ENCODE results near the gene STXBP6.

DNA sequence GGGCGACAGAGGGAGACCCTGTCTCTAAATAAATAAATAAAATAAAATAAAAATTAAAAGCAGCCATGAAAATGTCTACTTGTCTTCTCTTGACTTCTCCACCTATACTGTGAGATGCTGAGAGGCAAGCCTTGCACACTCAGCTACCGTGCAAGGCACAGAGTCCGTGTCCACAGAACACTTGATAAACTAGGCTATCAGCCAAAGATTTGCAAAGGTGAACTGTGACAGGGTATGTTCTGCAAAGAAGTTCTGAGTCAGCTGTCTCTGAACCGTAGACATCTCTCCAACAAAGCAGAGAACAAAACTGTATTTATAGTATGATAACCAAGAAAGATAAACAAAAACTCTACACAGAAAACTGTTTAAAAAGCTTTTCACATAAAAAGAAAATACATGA lies 35.5 kb downstream of the STXBP6 start:
- no peak for TF ChIP-seq POLR2A (IDR thresholded peaks at IDR 0.05)
- TF ChIP-seq, protein P1, sequence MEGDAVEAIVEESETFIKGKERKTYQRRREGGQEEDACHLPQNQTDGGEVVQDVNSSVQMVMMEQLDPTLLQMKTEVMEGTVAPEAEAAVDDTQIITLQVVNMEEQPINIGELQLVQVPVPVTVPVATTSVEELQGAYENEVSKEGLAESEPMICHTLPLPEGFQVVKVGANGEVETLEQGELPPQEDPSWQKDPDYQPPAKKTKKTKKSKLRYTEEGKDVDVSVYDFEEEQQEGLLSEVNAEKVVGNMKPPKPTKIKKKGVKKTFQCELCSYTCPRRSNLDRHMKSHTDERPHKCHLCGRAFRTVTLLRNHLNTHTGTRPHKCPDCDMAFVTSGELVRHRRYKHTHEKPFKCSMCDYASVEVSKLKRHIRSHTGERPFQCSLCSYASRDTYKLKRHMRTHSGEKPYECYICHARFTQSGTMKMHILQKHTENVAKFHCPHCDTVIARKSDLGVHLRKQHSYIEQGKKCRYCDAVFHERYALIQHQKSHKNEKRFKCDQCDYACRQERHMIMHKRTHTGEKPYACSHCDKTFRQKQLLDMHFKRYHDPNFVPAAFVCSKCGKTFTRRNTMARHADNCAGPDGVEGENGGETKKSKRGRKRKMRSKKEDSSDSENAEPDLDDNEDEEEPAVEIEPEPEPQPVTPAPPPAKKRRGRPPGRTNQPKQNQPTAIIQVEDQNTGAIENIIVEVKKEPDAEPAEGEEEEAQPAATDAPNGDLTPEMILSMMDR (IDR thresholded peaks at IDR 0.05 in 4 of 5, conservative IDR thresholded peaks at IDR 0.05 in 1 of 5) = no peak
